Measurements from ENCODE around the gene SPX. TPM values are rescaled to one million over a fixed set of nuclear protein-coding genes. Genes with fewer than 3 reads are reported as not detected.

The SPX gene
- total RNA-seq, 1 experiment from 2014 or later: 6.9 TPM

DNA sequence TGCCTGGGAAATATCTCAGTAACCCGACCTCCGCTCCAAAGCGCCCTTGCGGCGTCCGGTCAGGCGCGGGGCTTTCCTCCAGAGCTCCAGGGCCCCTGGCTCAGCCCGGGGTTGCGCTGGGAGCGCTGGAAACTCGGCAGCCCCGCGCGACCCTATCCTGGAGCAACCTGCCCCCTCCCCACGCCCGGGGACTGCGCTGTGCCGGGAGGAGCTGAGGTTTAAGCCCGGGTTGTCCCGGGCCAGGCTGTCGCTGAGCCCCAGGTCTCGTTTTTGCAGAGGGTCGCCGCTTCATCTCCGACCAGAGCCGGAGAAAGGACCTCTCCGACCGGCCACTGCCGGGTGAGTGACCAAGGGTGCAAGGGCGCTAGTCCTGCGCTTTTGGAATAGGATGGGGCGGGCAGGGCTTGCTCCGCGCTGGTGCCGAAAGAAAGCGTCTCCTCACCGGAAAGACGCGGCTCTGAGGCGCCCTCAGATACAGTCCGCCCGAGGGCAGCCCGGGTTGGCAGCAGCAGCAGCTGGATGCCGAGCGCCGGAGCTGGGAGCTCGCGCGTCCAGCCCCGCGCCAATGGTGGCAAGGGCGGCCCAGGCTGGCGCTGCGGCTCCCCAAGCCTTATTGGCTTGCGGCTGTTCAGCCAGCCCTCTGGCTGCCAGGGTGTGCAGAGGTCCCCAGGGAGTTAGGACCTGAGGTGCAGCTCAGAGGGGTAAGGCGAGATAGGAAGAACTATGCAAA is 1.5 kb downstream of the SPX start:
- Histone ChIP-seq H3K9me3 (no peaks in the 10 kb centered on the region), H3K27me3 (replicated peaks; ENCODE audit: control insufficient read depth, insufficient read depth, low read length) (no peaks in the 10 kb centered on the region), H3K4me3 (ENCODE audit: low read depth, low read length) (peak overlapping the region; percentile 39), H3K36me3 (ENCODE audit: control insufficient read depth, insufficient read depth, low read length) (no peaks in the 10 kb centered on the region), H3K4me1 (peaks cover 57% of the 10 kb centered on the region)
- intact Hi-C loops (cut with micrococcal nuclease; ENCODE audit: unreplicated experiment): no loop called here
- TF ChIP-seq, protein P1, sequence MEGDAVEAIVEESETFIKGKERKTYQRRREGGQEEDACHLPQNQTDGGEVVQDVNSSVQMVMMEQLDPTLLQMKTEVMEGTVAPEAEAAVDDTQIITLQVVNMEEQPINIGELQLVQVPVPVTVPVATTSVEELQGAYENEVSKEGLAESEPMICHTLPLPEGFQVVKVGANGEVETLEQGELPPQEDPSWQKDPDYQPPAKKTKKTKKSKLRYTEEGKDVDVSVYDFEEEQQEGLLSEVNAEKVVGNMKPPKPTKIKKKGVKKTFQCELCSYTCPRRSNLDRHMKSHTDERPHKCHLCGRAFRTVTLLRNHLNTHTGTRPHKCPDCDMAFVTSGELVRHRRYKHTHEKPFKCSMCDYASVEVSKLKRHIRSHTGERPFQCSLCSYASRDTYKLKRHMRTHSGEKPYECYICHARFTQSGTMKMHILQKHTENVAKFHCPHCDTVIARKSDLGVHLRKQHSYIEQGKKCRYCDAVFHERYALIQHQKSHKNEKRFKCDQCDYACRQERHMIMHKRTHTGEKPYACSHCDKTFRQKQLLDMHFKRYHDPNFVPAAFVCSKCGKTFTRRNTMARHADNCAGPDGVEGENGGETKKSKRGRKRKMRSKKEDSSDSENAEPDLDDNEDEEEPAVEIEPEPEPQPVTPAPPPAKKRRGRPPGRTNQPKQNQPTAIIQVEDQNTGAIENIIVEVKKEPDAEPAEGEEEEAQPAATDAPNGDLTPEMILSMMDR (IDR thresholded peaks at IDR 0.05; ENCODE audit: insufficient read depth in 1 of 2, low read depth in 1 of 2, low read length in 1 of 2, severe bottlenecking in 1 of 2, unreplicated experiment in 1 of 2): no peak
- ChIA-PET POLR2A (interaction anchor here (0.6 to 0.8 kb wide), 2 partner anchors 187 to 508 kb away, joined by 3 to 4 read pairs; no protein-coding TSS in a partner anchor), CTCF (no interaction called here)
- Mint-ChIP-seq H3K4me1 (ENCODE audit: low read depth, unreplicated experiment) (peaks cover 47% of the 10 kb centered on the region), H3K4me3 (ENCODE audit: unreplicated experiment) (peak overlapping the region; percentile 43), H3K27ac (ENCODE audit: unreplicated experiment) (no peak overlapping the region), H3K36me3 (ENCODE audit: insufficient read depth, unreplicated experiment) (peaks cover 5% of the 10 kb centered on the region), H3K27me3 (ENCODE audit: insufficient read depth, unreplicated experiment) (no peaks in the 10 kb centered on the region), H3K9me3 (ENCODE audit: unreplicated experiment) (peaks cover 20% of the 10 kb centered on the region)
- BruUV-seq (replicated peaks): no TSS peak
- peak in 1 of 2 experiments; percentile 46 for DNase-seq

DNA sequence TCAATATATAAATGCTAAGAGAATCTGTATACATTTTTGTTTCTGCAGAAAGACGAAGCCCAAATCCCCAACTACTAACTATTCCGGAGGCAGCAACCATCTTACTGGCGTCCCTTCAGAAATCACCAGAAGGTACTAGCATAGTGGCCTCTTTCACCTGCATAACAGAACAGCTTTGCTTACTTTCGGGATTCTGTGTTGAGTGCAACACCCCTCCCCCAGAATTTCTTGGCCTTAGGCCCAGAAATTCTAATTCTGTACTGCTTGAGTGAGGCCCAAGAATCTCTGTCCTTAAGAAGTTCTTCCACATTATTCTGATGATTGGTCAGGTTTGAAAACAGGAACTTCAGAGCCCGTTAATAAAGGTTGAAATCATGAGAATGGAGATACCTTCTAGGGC is 2.9 kb downstream of the SPX start:
- H3K36me3 Mint-ChIP-seq (ENCODE audit: insufficient read depth, unreplicated experiment): peaks cover 5% of the 10 kb centered on the region
- Histone ChIP-seq H3K4me3 (ENCODE audit: low read depth, low read length) (no peak overlapping the region), H3K4me1 (peaks cover 49% of the 10 kb centered on the region), H3K9me3 (no peaks in the 10 kb centered on the region), H3K27me3 (replicated peaks; ENCODE audit: control insufficient read depth, insufficient read depth, low read length) (no peaks in the 10 kb centered on the region), H3K36me3 (ENCODE audit: control insufficient read depth, insufficient read depth, low read length) (no peaks in the 10 kb centered on the region)
- H3K27me3 Mint-ChIP-seq (ENCODE audit: insufficient read depth, unreplicated experiment): no peaks in the 10 kb centered on the region
- no peak overlapping the region for H3K27ac Mint-ChIP-seq (ENCODE audit: unreplicated experiment)
- DNase-seq: no peak
- BruUV-seq (replicated peaks): no TSS peak
- ChIA-PET POLR2A (no interaction called here), CTCF (no interaction called here)
- TF ChIP-seq, protein P1 (IDR thresholded peaks at IDR 0.05; ENCODE audit: insufficient read depth in 1 of 2, low read depth in 1 of 2, low read length in 1 of 2, severe bottlenecking in 1 of 2, unreplicated experiment in 1 of 2): no peak
- H3K9me3 Mint-ChIP-seq (ENCODE audit: unreplicated experiment): peaks cover 17% of the 10 kb centered on the region
- intact Hi-C loops (cut with micrococcal nuclease; ENCODE audit: unreplicated experiment): no loop called here
- H3K4me1 Mint-ChIP-seq (ENCODE audit: low read depth, unreplicated experiment): peaks cover 35% of the 10 kb centered on the region
- H3K4me3 Mint-ChIP-seq (ENCODE audit: unreplicated experiment): no peak overlapping the region

DNA sequence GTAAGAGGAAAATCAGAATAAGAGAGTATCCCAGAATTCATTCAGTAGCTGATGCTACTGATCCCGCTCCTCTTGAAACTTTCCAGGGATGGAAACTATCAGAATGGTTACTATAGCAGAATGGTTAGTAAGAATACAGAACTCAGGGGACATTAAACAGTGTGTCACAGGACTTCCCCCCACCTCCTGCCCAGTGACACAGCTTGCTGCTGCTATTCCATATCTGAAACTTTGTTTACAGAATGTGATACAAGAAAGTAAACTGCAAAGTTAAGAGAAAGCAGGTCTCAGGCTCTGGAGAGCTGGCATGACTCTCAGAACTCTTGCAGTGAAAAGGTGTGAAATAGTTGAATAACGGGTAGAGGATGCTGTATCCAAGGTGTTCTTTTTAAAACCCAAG is 3.4 kb downstream of the SPX start:
- no peak for DNase-seq
- POLR2A ChIA-PET: no interaction called here
- Histone ChIP-seq H3K9me3 (no peaks in the 10 kb centered on the region), H3K27me3 (replicated peaks; ENCODE audit: control insufficient read depth, insufficient read depth, low read length) (no peaks in the 10 kb centered on the region), H3K4me3 (ENCODE audit: low read depth, low read length) (no peak overlapping the region), H3K4me1 (peaks cover 46% of the 10 kb centered on the region), H3K36me3 (ENCODE audit: control insufficient read depth, insufficient read depth, low read length) (no peaks in the 10 kb centered on the region)
- Mint-ChIP-seq H3K36me3 (ENCODE audit: insufficient read depth, unreplicated experiment) (peaks cover under 1% of the 10 kb centered on the region), H3K4me3 (ENCODE audit: unreplicated experiment) (peak overlapping the region; percentile 12), H3K27me3 (ENCODE audit: insufficient read depth, unreplicated experiment) (no peaks in the 10 kb centered on the region), H3K9me3 (ENCODE audit: unreplicated experiment) (peaks cover 12% of the 10 kb centered on the region), H3K27ac (ENCODE audit: unreplicated experiment) (peak overlapping the region; percentile 3), H3K4me1 (ENCODE audit: low read depth, unreplicated experiment) (peaks cover 30% of the 10 kb centered on the region)
- intact Hi-C loops (cut with micrococcal nuclease; ENCODE audit: unreplicated experiment): no loop called here
- CTCF ChIA-PET: no interaction called here
- no TSS peak for BruUV-seq (replicated peaks)
- TF ChIP-seq, protein P1 (IDR thresholded peaks at IDR 0.05; ENCODE audit: insufficient read depth in 1 of 2, low read depth in 1 of 2, low read length in 1 of 2, severe bottlenecking in 1 of 2, unreplicated experiment in 1 of 2): no peak

Measured in Caco-2 (cell line).